OCI-LY3 (cell line): ENCODE results near the gene SLC19A1.

Experiments
- EZH2phosphoT487 ChIP-seq: fragments of 200-600 bp; shearing (Covaris generic); IDR thresholded peaks from 2 replicates; pipeline ENCODE4 v1.6.1; 2018; ENCODE audit warnings: antibody characterized with exemption, mixed run types, low read depth
- TF ChIP-seq, protein P1 (sequence below): fragments of 200-600, 300-600 bp; sonication (generic); IDR thresholded peaks from 2 replicates; pipeline ENCODE4 v1.5.1; 2014; ENCODE audit warnings: antibody characterized with exemption, low read length, low read depth

DNA sequence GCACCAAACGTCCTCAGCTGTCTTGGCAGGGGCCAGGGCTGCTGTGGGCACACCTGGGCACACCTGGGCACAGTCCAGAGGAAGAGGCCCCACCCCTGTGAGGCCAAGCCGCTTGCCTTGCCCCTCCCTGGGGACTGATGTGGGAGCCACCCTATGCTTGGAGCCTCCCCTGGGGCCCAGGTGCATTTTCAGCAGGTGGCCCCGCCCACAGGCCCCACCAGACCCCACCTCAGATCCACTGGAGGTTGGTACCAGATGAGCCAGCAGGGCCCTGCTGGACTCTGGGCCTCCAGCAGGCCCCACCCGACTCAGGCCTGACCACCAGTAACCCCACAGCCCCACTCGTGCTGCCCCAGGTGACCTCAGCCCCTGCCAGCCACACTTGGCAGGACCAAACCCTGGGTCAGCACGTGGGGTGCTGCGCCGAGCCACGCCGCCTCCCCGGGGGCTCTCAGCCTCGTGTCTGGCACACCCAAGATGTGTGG is 8.8 kb downstream of the SLC19A1 start:
- TF ChIP-seq, protein P1, sequence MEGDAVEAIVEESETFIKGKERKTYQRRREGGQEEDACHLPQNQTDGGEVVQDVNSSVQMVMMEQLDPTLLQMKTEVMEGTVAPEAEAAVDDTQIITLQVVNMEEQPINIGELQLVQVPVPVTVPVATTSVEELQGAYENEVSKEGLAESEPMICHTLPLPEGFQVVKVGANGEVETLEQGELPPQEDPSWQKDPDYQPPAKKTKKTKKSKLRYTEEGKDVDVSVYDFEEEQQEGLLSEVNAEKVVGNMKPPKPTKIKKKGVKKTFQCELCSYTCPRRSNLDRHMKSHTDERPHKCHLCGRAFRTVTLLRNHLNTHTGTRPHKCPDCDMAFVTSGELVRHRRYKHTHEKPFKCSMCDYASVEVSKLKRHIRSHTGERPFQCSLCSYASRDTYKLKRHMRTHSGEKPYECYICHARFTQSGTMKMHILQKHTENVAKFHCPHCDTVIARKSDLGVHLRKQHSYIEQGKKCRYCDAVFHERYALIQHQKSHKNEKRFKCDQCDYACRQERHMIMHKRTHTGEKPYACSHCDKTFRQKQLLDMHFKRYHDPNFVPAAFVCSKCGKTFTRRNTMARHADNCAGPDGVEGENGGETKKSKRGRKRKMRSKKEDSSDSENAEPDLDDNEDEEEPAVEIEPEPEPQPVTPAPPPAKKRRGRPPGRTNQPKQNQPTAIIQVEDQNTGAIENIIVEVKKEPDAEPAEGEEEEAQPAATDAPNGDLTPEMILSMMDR: no peak
- no peak for TF ChIP-seq EZH2phosphoT487
